NCI-H1092 treated with DMSO at 0.1 percent for 48 hours (cell line): ENCODE measurements around the gene TUBB2B.
"Not testable (repeated sequence)": the region's sequence is repeated elsewhere in the genome, so short reads cannot be mapped to it uniquely, and the experiment has no call there.

Experiments used
- DNase-seq: peaks from one replicate; lab custom pipeline; 2025; lab: John Stamatoyannopoulos, UW

The TUBB2B gene

GRCh38 chr6:3209114-3210023 is 18.1 kb downstream of the TUBB2B start:
- DNase-seq: no peak

GRCh38 chr6:3208775-3209113 is 18.7 kb downstream of the TUBB2B start:
- no peak for DNase-seq

- no peak for DNase-seq
Observed at GRCh38 chr6:3208098-3208774, 19.2 kb downstream of the TUBB2B start.

GRCh38 chr6:3206339-3207015 is 21.0 kb downstream of the TUBB2B start:
- DNase-seq: no peak

GRCh38 chr6:3205913-3206312 is 21.5 kb downstream of the TUBB2B start:
- DNase-seq: no peak

GRCh38 chr6:3204921-3205320 is 22.5 kb downstream of the TUBB2B start:
- no peak for DNase-seq

GRCh38 chr6:3202999-3203696 is 24.3 kb downstream of the TUBB2B start:
- DNase-seq: no peak

- no peak for DNase-seq
Observed at GRCh38 chr6:3201388-3201787, 26.1 kb downstream of the TUBB2B start.

- DNase-seq: no peak
Observed at GRCh38 chr6:3200682-3201081, 26.8 kb downstream of the TUBB2B start.

- no peak for DNase-seq
Observed at GRCh38 chr6:3199382-3199781, 28.1 kb downstream of the TUBB2B start.

GRCh38 chr6:3197734-3198133 is 29.7 kb downstream of the TUBB2B start:
- DNase-seq: not testable (repeated sequence)

GRCh38 chr6:3196770-3197169 is 30.7 kb downstream of the TUBB2B start:
- DNase-seq: no peak

- peak; percentile 73 for DNase-seq
Observed at GRCh38 chr6:3195695-3196497, 31.6 kb downstream of the TUBB2B start.

GRCh38 chr6:3195420-3195694 is 32.1 kb downstream of the TUBB2B start:
- peak; percentile 16 for DNase-seq

- peak; percentile 17 for DNase-seq
Observed at GRCh38 chr6:3194535-3195419, 32.7 kb downstream of the TUBB2B start.

GRCh38 chr6:3193102-3193849 is 34.2 kb downstream of the TUBB2B start:
- DNase-seq: no peak

GRCh38 chr6:3190779-3191178 is 36.7 kb downstream of the TUBB2B start:
- no peak for DNase-seq

- DNase-seq: no peak
Observed at GRCh38 chr6:3190056-3190455, 37.4 kb downstream of the TUBB2B start.

GRCh38 chr6:3189192-3189591 is 38.3 kb downstream of the TUBB2B start:
- DNase-seq: not testable (repeated sequence)

GRCh38 chr6:3188262-3188661 is 39.2 kb downstream of the TUBB2B start:
- DNase-seq: no peak
